Activated CD8-positive, alpha-beta T cell treated with anti-CD3 and anti-CD28 coated beads, Interleukin-2, amount 10 ng/mL, durations not matched to agents 7 days and 5 days (primary cell): Measurements from ENCODE around the gene SDHC. TPM values are rescaled to one million over a fixed set of nuclear protein-coding genes. Genes with fewer than 3 reads are reported as not detected.
"Not testable (repeated sequence)": the region's sequence is repeated elsewhere in the genome, so short reads cannot be mapped to it uniquely, and the experiment has no call there.

ENCODE experiments used
- ATAC-seq: fragments of 150-1000 bp; cut with Tn5 transposase; one replicate; pipeline ENCODE4 v1.10.0; 2021; ENCODE audit warnings: moderate library complexity
- CTCF ChIA-PET: fragments of 350-600 bp; sonication (Branson Sonifier 250); formaldehyde crosslinking; loops from one replicate; lab custom pipeline; 2021; ENCODE audit warnings: antibody characterized with exemption; lab: Charles Lee
- POLR2A ChIA-PET: fragments of 350-600 bp; sonication (Branson Sonifier 250); formaldehyde crosslinking; loops from one replicate; lab custom pipeline; 2021; ENCODE audit warnings: antibody characterized with exemption; lab: Charles Lee
- DNase-seq: peaks from one replicate; pipeline ENCODE4 v3.0.0-alpha.2; 2020
- H3K27ac Mint-ChIP-seq: one replicate; pipeline ENCODE4 v1.8.0; 2021; ENCODE audit warnings: mild to moderate bottlenecking, mixed read lengths
- H3K27me3 Mint-ChIP-seq: one replicate; pipeline ENCODE4 v1.8.0; 2021; ENCODE audit warnings: low read depth, mixed read lengths
- H3K36me3 Mint-ChIP-seq: one replicate; pipeline ENCODE4 v1.8.0; 2021; ENCODE audit warnings: low read depth, mixed read lengths
- H3K4me1 Mint-ChIP-seq: one replicate; pipeline ENCODE4 v1.8.0; 2021; ENCODE audit warnings: low read depth, mixed read lengths
- H3K4me3 Mint-ChIP-seq: one replicate; pipeline ENCODE4 v1.8.0; 2021; ENCODE audit warnings: mild to moderate bottlenecking, mixed read lengths
- H3K9me3 Mint-ChIP-seq: one replicate; pipeline ENCODE4 v1.8.0; 2022; ENCODE audit warnings: mixed read lengths; ENCODE audit not compliant: insufficient read depth
- total RNA-seq, 2 experiments: library from RNA; stranded (reverse); gene quantifications; one replicate each; pipeline ENCODE4 v1.2.3, GENCODE V29; 2021

The SDHC gene
- total RNA-seq, 2 experiments from 2014 or later: 151 to 163 TPM

GRCh38 chr1:161388639-161389038 lies 74.5 kb downstream of the SDHC start:
- H3K36me3 Mint-ChIP-seq: peaks cover 4% of the 10 kb centered on the region
- peak overlapping the region; percentile 55 for H3K27ac Mint-ChIP-seq
- ATAC-seq (no peak), DNase-seq (no peak)
- H3K9me3 Mint-ChIP-seq: no peaks in the 10 kb centered on the region
- peaks cover 38% of the 10 kb centered on the region for H3K4me1 Mint-ChIP-seq
- ChIA-PET POLR2A (interaction anchor here (0.6 to 1.8 kb wide), 4 partner anchors 11 to 871 kb away, joined by 4 to 9 read pairs (median 7); partner anchors contain the start of genes NDUFS2 and TOMM40L), CTCF (interaction anchor here (1.3 to 2.5 kb wide), 6 partner anchors 12 to 223 kb away, joined by 3 to 10 read pairs (median 4); partner anchors contain the start of genes NDUFS2, PPOX and TOMM40L)
- H3K4me3 Mint-ChIP-seq: peak overlapping the region; percentile 89
- no peaks in the 10 kb centered on the region for H3K27me3 Mint-ChIP-seq

GRCh38 chr1:161389158-161389557 lies 75.0 kb downstream of the SDHC start:
- not testable (repeated sequence) for H3K9me3 Mint-ChIP-seq, DNase-seq, ATAC-seq, H3K36me3 Mint-ChIP-seq, H3K27me3 Mint-ChIP-seq
- ChIA-PET CTCF (interaction anchor here (0.8 to 2.5 kb wide), 10 partner anchors 7 to 224 kb away, joined by 3 to 13 read pairs (median 4); partner anchors contain the start of genes NDUFS2, PPOX, SDHC and TOMM40L), POLR2A (interaction anchor here (0.6 to 1.8 kb wide), 11 partner anchors 9 to 344 kb away, joined by 3 to 9 read pairs (median 5); partner anchors contain the start of genes NDUFS2, PPOX, TOMM40L and UFC1)
- peak overlapping the region; percentile 98 for H3K27ac Mint-ChIP-seq
- H3K4me1 Mint-ChIP-seq: peaks cover 38% of the 10 kb centered on the region
- H3K4me3 Mint-ChIP-seq: peak overlapping the region; percentile 89

GRCh38 chr1:161389691-161390558 lies 75.7 kb downstream of the SDHC start:
- no peaks in the 10 kb centered on the region for H3K27me3 Mint-ChIP-seq
- peaks cover 38% of the 10 kb centered on the region for H3K4me1 Mint-ChIP-seq
- H3K36me3 Mint-ChIP-seq: peaks cover 4% of the 10 kb centered on the region
- H3K4me3 Mint-ChIP-seq: peak overlapping the region; percentile 89
- ChIA-PET POLR2A (interaction anchor here (0.6 to 1.8 kb wide), 13 partner anchors 10 to 608 kb away, joined by 3 to 9 read pairs (median 5); partner anchors contain the start of genes NDUFS2, PPOX, TOMM40L and UFC1), CTCF (interaction anchor here (0.8 to 2.5 kb wide), 8 partner anchors 8 to 224 kb away, joined by 3 to 13 read pairs (median 4); partner anchors contain the start of genes NDUFS2, PPOX, SDHC and TOMM40L)
- DNase-seq (peak; percentile 97), ATAC-seq (peak; percentile 95)
- H3K27ac Mint-ChIP-seq: peak overlapping the region; percentile 98
- no peaks in the 10 kb centered on the region for H3K9me3 Mint-ChIP-seq

- peak overlapping the region; percentile 89 for H3K4me3 Mint-ChIP-seq
- peak overlapping the region; percentile 98 for H3K27ac Mint-ChIP-seq
- no peaks in the 10 kb centered on the region for H3K9me3 Mint-ChIP-seq
- no peak for DNase-seq
- no peaks in the 10 kb centered on the region for H3K27me3 Mint-ChIP-seq
- ChIA-PET POLR2A (interaction anchor here (0.6 to 1.4 kb wide), 3 partner anchors 9 to 607 kb away, joined by 3 to 7 read pairs (median 3); no protein-coding TSS in a partner anchor), CTCF (interaction anchor here (1.2 to 2.5 kb wide), 3 partner anchors 9 to 165 kb away, joined by 8 to 13 read pairs (median 10); partner anchors contain the start of gene TOMM40L)
- no peak for ATAC-seq
- H3K36me3 Mint-ChIP-seq: peaks cover 4% of the 10 kb centered on the region
- peaks cover 38% of the 10 kb centered on the region for H3K4me1 Mint-ChIP-seq
Measured at GRCh38 chr1:161390559-161390858, 76.3 kb downstream of the SDHC start.

GRCh38 chr1:161391136-161391535 lies 77.0 kb downstream of the SDHC start:
- POLR2A ChIA-PET: interaction anchor here (0.7 to 1.4 kb wide), 2 partner anchors 9 to 166 kb away, joined by 3 to 7 read pairs; no protein-coding TSS in a partner anchor
- DNase-seq, H3K27me3 Mint-ChIP-seq, ATAC-seq, H3K9me3 Mint-ChIP-seq, H3K27ac Mint-ChIP-seq, H3K36me3 Mint-ChIP-seq: not testable (repeated sequence)
- peak overlapping the region; percentile 89 for H3K4me3 Mint-ChIP-seq
- CTCF ChIA-PET: interaction anchor here (1.2 to 2.5 kb wide), 2 partner anchors 9 kb away, joined by 8 to 13 read pairs; no protein-coding TSS in a partner anchor
- H3K4me1 Mint-ChIP-seq: peaks cover 37% of the 10 kb centered on the region

GRCh38 chr1:161391611-161392010 lies 77.4 kb downstream of the SDHC start:
- Mint-ChIP-seq H3K4me1 (peaks cover 32% of the 10 kb centered on the region), H3K27ac (no peak overlapping the region), H3K36me3 (peaks cover 4% of the 10 kb centered on the region), H3K9me3 (no peaks in the 10 kb centered on the region), H3K27me3 (no peaks in the 10 kb centered on the region), H3K4me3 (peak overlapping the region; percentile 40)
- CTCF ChIA-PET: interaction anchor here (1.2 to 2.5 kb wide), 3 partner anchors 8 to 24 kb away, joined by 4 to 13 read pairs (median 8); partner anchors contain the start of gene CFAP126
- ATAC-seq: no peak
- no peak for DNase-seq
- POLR2A ChIA-PET: interaction anchor here (1.4 kb wide), 1 partner anchor 8 kb away, joined by 7 read pairs; no protein-coding TSS in a partner anchor

GRCh38 chr1:161393151-161393550 lies 79.0 kb downstream of the SDHC start:
- H3K4me3 Mint-ChIP-seq: no peak overlapping the region
- H3K36me3 Mint-ChIP-seq: no peaks in the 10 kb centered on the region
- H3K27ac Mint-ChIP-seq: no peak overlapping the region
- ChIA-PET POLR2A (no interaction called here), CTCF (interaction anchor here (1.6 kb wide), 1 partner anchor 25 kb away, joined by 4 read pairs; the partner anchor contains the start of gene CFAP126)
- peaks cover 24% of the 10 kb centered on the region for H3K4me1 Mint-ChIP-seq
- H3K9me3 Mint-ChIP-seq: no peaks in the 10 kb centered on the region
- ATAC-seq (no peak), DNase-seq (no peak)
- H3K27me3 Mint-ChIP-seq: no peaks in the 10 kb centered on the region

- H3K27ac Mint-ChIP-seq, POLR2A ChIA-PET, H3K27me3 Mint-ChIP-seq, H3K9me3 Mint-ChIP-seq, H3K4me3 Mint-ChIP-seq, DNase-seq, ATAC-seq: not testable (repeated sequence)
- CTCF ChIA-PET: interaction anchor here (1.0 kb wide), 1 partner anchor 170 kb away, joined by 3 read pairs; no protein-coding TSS in a partner anchor
- Mint-ChIP-seq H3K36me3 (peaks cover 16% of the 10 kb centered on the region), H3K4me1 (peaks cover 35% of the 10 kb centered on the region)
Measured at GRCh38 chr1:161397038-161397437, 82.9 kb downstream of the SDHC start.

- ChIA-PET POLR2A (no interaction called here), CTCF (interaction anchor here (0.9 kb wide), 1 partner anchor 41 kb away, joined by 3 read pairs; no protein-coding TSS in a partner anchor)
- H3K27ac Mint-ChIP-seq: peak overlapping the region; percentile 100
- H3K27me3 Mint-ChIP-seq: peaks cover 2% of the 10 kb centered on the region
- DNase-seq (no peak), ATAC-seq (no peak)
- H3K36me3 Mint-ChIP-seq: peaks cover 18% of the 10 kb centered on the region
- H3K4me1 Mint-ChIP-seq: peaks cover 39% of the 10 kb centered on the region
- peak overlapping the region; percentile 95 for H3K4me3 Mint-ChIP-seq
- H3K9me3 Mint-ChIP-seq: no peaks in the 10 kb centered on the region
Measured at GRCh38 chr1:161398900-161399256, 84.7 kb downstream of the SDHC start.

GRCh38 chr1:161399257-161399998 lies 85.2 kb downstream of the SDHC start:
- ChIA-PET CTCF (interaction anchor here (0.9 to 2.0 kb wide), 11 partner anchors 8 to 233 kb away, joined by 3 to 13 read pairs (median 4); partner anchors contain the start of genes PPOX and TOMM40L), POLR2A (interaction anchor here (1.4 to 2.3 kb wide), 5 partner anchors 8 to 41 kb away, joined by 5 to 16 read pairs (median 7); no protein-coding TSS in a partner anchor)
- H3K4me1 Mint-ChIP-seq: peaks cover 44% of the 10 kb centered on the region
- H3K27me3 Mint-ChIP-seq: peaks cover 2% of the 10 kb centered on the region
- peak overlapping the region; percentile 95 for H3K4me3 Mint-ChIP-seq
- peak; percentile 93 for DNase-seq
- H3K9me3 Mint-ChIP-seq: no peaks in the 10 kb centered on the region
- peak overlapping the region; percentile 100 for H3K27ac Mint-ChIP-seq
- peaks cover 21% of the 10 kb centered on the region for H3K36me3 Mint-ChIP-seq
- ATAC-seq: peak; percentile 88
